NCI-H146 treated with DMSO at 0.1 percent for 48 hours (cell line): ENCODE results near the gene KRTAP12-3.
"Not testable (repeated sequence)": the region's sequence is repeated elsewhere in the genome, so short reads cannot be mapped to it uniquely, and the experiment has no call there.

Source experiments
- DNase-seq: peaks from one replicate; lab custom pipeline; 2025; ENCODE audit not compliant: unreplicated experiment; lab: John Stamatoyannopoulos, UW

KRTAP12-3 gene

DNA sequence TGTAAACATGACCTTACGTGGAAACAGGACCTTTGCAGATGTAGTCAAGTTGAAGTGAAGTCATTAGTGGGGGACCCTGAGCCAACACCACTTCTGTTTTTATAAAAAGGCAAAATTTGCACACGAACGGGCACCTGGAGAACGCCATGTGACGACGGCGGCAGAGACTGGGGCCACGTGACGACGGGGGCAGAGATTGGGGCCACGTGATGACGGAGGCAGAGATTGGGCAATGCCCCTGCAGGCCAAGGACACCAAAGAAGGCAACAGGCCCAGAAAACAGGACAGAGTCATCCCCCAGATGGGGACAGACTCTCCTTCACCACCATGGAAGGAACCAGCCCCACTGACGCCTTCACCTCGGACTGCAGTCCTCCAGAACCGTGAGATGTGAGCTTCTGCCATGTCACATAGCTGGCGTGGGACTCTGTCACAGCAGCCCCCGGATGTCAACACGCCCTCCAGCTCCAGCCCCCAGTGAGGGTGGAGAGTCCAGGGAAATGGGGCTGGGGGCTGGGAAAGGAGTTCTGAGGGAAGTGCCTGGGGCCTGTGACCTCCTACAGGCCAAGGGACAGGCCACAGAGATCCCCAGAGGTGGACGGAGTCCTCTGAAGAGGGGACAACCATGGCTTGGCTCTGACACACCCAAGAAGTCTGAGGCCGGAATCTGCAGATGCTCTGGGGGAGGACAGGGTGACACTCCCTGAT is 7.3 kb upstream of the KRTAP12-3 start:
- no peak for DNase-seq

DNA sequence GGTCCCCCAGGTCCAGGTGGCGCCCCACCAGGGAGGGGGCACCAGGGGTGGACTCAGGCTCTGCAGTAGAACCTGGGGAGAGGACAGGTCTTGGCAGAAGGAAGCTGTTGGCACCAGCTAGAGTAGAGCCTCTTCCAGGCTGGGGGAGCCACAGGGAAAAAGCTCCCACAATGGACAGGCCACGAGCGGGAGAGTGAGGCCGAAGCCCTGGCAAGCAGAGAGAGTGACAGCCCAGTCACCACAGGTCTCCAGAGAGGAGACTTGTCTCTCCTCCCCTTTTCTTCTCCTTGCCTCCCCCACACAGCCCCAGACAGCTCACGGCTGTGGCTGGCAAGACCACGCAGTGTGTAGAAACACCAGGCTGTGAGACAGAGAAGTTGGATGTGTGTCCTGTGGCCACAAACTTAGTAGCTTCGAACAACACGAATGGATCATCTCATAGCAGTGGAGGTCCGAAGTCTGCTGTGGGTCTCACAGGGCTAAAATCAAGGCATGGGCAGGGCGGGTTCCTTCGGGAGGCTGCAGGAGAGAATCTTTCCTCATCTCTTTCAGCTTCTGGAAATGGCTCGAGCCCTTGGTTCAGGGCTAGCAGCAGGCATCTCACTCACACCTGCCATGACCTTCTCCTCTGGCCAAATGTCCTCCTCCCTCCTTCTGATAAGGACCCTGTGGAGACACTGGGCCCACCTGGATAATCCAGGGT is 6.6 kb upstream of the KRTAP12-3 start:
- DNase-seq: no peak

DNA sequence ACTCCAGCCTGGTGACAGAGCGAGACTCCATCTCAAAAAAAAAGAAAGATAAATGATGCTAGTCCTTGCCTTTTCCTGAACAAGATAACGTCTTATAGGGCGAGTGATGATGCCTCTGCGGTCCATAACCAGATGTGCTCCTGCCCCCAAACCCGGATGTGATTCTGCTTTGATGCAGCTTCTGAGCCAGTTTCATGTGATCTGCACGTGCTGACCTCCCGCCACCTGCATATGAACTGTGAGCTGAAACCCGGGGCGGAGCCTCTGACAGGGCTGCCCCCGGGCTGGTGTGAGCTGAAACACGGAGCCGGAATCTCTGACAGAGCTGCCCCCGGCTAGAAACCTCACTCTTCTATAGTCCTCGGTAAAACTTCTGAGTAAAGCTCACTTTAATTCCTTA is 4.6 kb upstream of the KRTAP12-3 start:
- no peak for DNase-seq

GRCh38 chr21:44653656-44654575 is 3.8 kb upstream of the KRTAP12-3 start:
- DNase-seq: peak; percentile 23

- no peak for DNase-seq
Measured at GRCh38 chr21:44654576-44655175, 3.1 kb upstream of the KRTAP12-3 start, which contains the start of gene KRTAP12-4. KRTAP12-4 (minus strand) TSS chr21:44654659; CDS start chr21:44654614, 45 bp downstream.

- no peak for DNase-seq
Measured at GRCh38 chr21:44656868-44657267, 864 bp upstream of the KRTAP12-3 start.

- no peak for DNase-seq
Measured at GRCh38 chr21:44658541-44658910, 794 bp downstream of the KRTAP12-3 start.

- DNase-seq: no peak
Measured at GRCh38 chr21:44658913-44659595, 1.3 kb downstream of the KRTAP12-3 start.

DNA sequence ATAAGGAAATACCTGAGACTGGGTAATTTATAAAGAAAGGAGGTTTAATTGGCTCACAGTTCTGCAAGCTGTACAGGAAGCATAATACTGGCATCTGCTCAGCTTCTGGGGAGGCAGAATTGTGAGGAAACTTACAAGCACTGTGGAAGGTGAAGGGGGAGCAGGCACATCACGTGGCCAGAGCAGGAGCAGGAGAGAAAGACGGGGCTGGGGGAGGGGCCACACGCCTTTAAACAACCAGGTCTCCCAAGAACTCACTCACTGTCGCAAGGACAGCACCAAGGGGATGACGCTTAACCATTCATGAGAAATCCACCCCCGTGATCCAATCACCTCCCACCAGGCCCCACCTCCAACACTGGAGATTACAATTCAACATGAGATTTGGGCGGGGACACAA is 3.8 kb downstream of the KRTAP12-3 start:
- DNase-seq: not testable (repeated sequence)

- no peak for DNase-seq
Measured at GRCh38 chr21:44664691-44665090, 7.0 kb downstream of the KRTAP12-3 start.

DNA sequence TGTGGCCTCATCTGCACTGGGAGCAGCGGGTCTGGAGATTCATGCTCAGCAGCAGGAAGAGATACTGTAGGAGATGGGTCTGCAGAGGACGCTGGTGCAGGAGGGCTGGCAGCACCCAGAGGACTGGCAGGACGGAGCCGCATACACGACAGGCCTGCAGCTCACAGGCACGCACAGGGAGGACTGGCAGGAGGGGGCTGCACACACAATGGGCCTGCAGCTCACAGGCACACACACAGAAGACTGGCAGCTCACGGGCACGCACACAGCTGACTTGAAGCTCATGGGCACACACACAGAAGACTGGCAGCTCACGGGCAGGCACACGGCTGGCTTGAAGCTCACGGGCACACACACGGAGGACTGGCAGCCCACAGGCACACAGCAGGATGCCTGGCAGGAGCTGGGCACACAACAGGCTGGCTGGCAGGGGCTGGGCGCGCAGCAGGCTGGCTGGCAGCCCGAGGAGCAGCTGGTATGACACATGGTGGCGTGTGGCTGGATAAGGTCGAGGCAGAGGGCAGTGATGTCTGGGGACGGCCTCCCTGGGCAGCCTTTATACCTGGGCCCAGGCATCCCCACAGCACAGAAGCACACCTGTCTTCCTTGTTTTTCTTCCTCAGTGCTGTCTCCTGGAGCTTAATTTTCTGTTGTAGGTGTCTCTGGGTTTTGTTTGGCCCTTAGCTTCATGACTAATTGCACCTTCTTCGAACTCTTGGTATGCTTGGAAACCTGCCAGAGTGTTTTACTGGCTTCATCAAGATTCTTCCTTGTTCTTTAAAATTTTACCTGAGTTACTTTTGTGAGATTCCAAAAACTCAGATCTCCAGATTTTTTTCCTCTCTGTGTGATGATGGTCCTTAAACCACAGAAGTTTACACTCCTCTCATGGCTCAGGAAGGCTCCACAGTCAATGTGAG is 8.9 kb downstream of the KRTAP12-3 start, which contains the start of gene KRTAP12-2:
Gene KRTAP12-2 (minus strand): TSS at position 527 of the 920 bp plus-strand sequence. CDS start 41 bp downstream, at position 486.
- no peak for DNase-seq

GRCh38 chr21:44667612-44668011 is 9.9 kb downstream of the KRTAP12-3 start:
- no peak for DNase-seq

- no peak for DNase-seq
Measured at GRCh38 chr21:44670642-44671432, 13.1 kb downstream of the KRTAP12-3 start.

DNA sequence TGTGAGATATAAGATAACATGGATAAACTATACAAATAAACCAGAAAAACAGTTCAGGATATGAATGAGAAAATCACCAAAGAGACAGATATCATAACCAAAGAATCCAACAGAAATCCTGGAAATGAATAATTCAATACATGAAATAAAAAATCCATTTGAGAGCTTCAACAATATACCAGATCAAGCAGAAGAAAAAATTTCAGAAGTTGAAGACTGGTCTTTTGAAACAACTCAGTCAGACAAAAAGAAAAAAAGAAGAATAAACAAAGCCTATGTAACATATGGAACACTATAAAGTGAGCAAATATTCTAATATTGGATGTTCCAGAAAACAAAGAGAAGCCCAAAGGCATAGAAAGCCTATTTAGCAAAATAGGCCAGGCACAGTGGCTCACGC is 14.2 kb downstream of the KRTAP12-3 start:
- no peak for DNase-seq

DNA sequence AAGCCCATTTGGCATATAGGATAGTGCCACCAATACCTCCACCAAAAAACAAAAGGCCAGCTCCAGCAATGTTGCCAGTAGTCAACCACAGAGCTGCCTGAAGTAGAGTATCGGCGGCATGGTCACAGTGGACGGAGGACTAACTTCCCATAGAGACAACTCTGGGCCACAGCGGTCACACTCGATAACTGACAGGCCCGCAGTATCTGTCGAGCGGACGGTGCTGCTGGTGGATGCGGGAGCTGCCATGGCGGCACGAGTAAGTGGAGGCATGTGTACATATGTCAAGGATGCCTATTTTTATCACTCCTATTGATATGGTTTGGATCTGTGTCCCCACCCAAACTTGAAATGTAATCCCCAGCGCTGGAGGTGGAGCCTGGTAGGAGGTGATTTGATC is 20.1 kb downstream of the KRTAP12-3 start:
- DNase-seq: no peak

DNA sequence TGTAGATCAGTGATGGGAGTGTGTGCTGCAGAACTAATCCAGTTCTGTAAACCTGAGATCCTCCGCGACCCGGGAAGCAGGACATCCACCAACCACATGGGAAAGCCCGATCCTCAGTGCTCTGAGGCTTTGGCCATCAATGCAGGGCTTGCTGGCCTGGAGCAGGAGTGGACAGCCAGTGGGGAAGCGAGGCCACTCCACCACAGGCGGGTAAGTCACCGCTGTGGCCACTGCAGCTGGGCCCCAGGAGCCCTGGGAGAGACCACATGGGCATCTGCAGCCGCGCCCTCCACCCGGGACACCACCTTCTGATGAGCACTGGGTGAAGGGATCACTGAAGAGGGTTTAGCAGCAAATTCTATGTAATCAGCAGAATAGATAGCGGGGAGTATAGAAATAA is 23.4 kb downstream of the KRTAP12-3 start:
- DNase-seq: no peak

- DNase-seq: peak; percentile 81
Measured at GRCh38 chr21:44681861-44682579, 24.3 kb downstream of the KRTAP12-3 start, which contains the start of gene KRTAP12-1. KRTAP12-1 (minus strand) TSS chr21:44682163; CDS start chr21:44682123, 40 bp downstream.
